Kidney (tissue), 14 donors: ENCODE measurements around the gene TACC2. TPM values are rescaled to one million over a fixed set of nuclear protein-coding genes. Genes with fewer than 3 reads are reported as not detected.
"Not testable (repeated sequence)": the region's sequence is repeated elsewhere in the genome, so short reads cannot be mapped to it uniquely, and the experiment has no call there.

Source experiments
- DNase-seq, 5 donors: peaks; one replicate each; pipeline ENCODE4 v3.0.0-alpha.2; 2013 to 2020
- FAIRE-seq: peaks from 2 replicates; lab custom pipeline; 2012; peaks lifted over from hg19 to GRCh38; lab: Jason Lieb, UNC
- H3K27ac ChIP-seq, 2 donors: one replicate each; pipeline ENCODE4 v1.7.0; 2013; ENCODE audit warnings: low read depth in 2 of 2, low read length in 2 of 2, inconsistent platforms in 1 of 2
- H3K27me3 ChIP-seq: one replicate; pipeline ENCODE4 v1.7.1; 2013; ENCODE audit warnings: low read length, inconsistent platforms; ENCODE audit not compliant: control insufficient read depth, insufficient read depth
- H3K36me3 ChIP-seq, 3 donors: one replicate each; pipeline versions ENCODE4 v1.7.0 to v1.7.1; 2013; ENCODE audit warnings: low read length in 3 of 3, control low read depth in 1 of 3, inconsistent platforms in 1 of 3; ENCODE audit not compliant: insufficient read depth in 3 of 3, control insufficient read depth in 2 of 3
- H3K4me1 ChIP-seq, 3 donors: one replicate each; pipeline versions ENCODE4 v1.7.0 to v1.7.1; 2013; ENCODE audit warnings: low read length in 3 of 3, inconsistent platforms in 1 of 3, low read depth in 1 of 3; ENCODE audit not compliant: control insufficient read depth in 2 of 3, insufficient read depth in 2 of 3
- H3K4me3 ChIP-seq, 3 donors: one replicate each; pipeline versions ENCODE4 v1.7.0 to v1.8.1; 2013; ENCODE audit warnings: low read length in 3 of 3, control low read depth in 1 of 3, inconsistent platforms in 1 of 3
- H3K9ac ChIP-seq, 3 donors: one replicate each; pipeline versions ENCODE4 v1.7.0 to v1.7.1; 2013; ENCODE audit warnings: low read length in 3 of 3, control low read depth in 1 of 3, inconsistent platforms in 1 of 3
- H3K9me3 ChIP-seq, 3 donors: one replicate each; pipeline versions ENCODE4 v1.7.0 to v1.7.1; 2013; ENCODE audit warnings: low read length in 3 of 3, control low read depth in 1 of 3, inconsistent platforms in 1 of 3; ENCODE audit not compliant: control insufficient read depth in 2 of 3, insufficient read depth in 1 of 3
- intact Hi-C: fragments of 100-400 bp; cut with DNase I; formaldehyde crosslinking; loops from one replicate; pipeline ENCODE4 v1.11.1; 2022
- polyA plus RNA-seq: library from polyadenylated mRNA; stranded (reverse); fragments of 350-450 nt; fragmentation: Illumina TruSeq; extraction: RNeasy Lipid Tissue Mini Kit (QIAGEN cat#74804); gene quantifications from one replicate; pipeline ENCODE4 v1.2.3, GENCODE V29; 2014; ENCODE audit warnings: low read depth, low replicate concordance; ENCODE audit not compliant: insufficient read depth
- total RNA-seq: library from RNA; stranded (reverse); fragmentation: NEBNext Ultra II Directional; extraction: Animal tissue kit (Norgen Biotek cat#: 25700); gene quantifications from one replicate; pipeline ENCODE4 v1.2.1, GENCODE V29; 2021
- TF ChIP-seq, protein P1 (sequence below): IDR thresholded peaks from 3 replicates; pipeline ENCODE4 v1.5.1; 2012; ENCODE audit warnings: mild to moderate bottlenecking, moderate library complexity, borderline replicate concordance; ENCODE audit not compliant: insufficient read depth; ENCODE audit errors: extremely low read depth
- donor health status: control.
- donor health status: control.
- donor health status: control.
- donor health status: control.
- donor health status: control.
- donor health status: DM: yes; HTN: yes; CAD: no.
- donor health status: Normal renal cell carcinoma (clear cell type).

TACC2 gene
- total and polyA plus RNA-seq, 2 donors from 2014 or later, result 36.4 to 81.0 TPM

DNA sequence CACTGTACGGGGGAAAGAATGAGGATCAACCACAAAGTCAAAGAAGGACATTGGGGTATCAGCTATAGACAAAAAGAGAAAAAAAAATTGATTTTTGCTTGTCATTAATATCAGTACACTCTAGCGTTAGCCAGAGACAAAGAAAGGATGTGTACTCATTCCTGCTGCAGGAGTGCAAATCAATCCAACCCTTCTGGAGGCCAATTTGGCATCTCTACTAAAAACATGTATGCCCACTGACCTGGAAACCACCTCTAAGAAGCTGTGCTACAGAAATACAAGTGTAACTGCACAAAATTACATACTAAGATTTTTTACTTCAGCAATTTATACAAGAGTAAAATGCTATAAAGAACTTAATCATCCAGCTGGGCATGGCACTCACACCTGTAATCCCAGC is 27.5 kb upstream of the TACC2 start:
- TF ChIP-seq, protein P1, sequence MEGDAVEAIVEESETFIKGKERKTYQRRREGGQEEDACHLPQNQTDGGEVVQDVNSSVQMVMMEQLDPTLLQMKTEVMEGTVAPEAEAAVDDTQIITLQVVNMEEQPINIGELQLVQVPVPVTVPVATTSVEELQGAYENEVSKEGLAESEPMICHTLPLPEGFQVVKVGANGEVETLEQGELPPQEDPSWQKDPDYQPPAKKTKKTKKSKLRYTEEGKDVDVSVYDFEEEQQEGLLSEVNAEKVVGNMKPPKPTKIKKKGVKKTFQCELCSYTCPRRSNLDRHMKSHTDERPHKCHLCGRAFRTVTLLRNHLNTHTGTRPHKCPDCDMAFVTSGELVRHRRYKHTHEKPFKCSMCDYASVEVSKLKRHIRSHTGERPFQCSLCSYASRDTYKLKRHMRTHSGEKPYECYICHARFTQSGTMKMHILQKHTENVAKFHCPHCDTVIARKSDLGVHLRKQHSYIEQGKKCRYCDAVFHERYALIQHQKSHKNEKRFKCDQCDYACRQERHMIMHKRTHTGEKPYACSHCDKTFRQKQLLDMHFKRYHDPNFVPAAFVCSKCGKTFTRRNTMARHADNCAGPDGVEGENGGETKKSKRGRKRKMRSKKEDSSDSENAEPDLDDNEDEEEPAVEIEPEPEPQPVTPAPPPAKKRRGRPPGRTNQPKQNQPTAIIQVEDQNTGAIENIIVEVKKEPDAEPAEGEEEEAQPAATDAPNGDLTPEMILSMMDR, result no peak
- FAIRE-seq (no peak), DNase-seq (no peak)
- no peaks in the 10 kb centered on the region for H3K9me3 ChIP-seq
- peaks cover 5 to 10% (median 8%) of the 10 kb centered on the region in 3 donors for H3K36me3 ChIP-seq
- no peak overlapping the region for H3K27ac ChIP-seq
- no peak overlapping the region for H3K4me3 ChIP-seq
- H3K9ac ChIP-seq, result no peak overlapping the region
- no peaks in the 10 kb centered on the region for H3K4me1 ChIP-seq
- intact Hi-C loops, result no loop called here
- H3K27me3 ChIP-seq, result no peaks in the 10 kb centered on the region

DNA sequence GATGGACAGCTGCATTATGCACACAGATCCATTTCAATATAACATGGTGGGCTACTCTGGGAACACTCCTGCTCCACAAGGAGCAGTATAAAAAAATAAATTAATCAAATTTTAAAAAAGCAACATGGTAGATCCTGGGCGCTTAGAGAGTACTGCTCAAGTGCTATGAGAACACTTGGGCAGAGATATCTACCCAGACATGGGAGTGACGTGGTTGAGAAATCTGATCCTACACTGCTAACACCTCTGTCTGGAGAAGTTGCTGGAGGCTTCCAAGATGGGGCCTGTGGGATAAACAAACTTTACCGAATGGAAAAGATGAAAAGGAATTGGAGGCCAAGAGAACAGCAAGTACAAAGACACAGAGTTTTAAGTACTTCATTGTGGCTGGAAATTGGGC is 23.0 kb upstream of the TACC2 start:
- FAIRE-seq, result no peak

DNA sequence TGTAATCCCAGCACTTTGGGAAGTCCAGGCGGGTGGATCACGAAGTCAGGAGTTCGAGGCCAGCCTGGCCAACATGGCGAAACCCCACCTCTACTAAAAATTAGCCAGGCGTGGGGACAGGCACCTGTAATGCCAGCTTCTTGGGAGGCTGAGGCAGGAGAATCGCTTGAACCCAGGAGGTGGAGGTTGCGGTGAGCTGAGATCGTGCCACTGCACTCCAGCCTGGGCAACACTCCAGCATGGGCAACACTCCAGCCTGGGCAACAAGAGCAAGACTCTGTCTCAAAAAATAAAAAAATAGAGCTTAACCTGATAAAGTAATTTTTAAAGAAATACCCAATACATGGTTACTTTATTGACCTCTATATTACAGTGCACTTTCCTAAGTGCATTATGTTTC is 19.9 kb upstream of the TACC2 start:
- intact Hi-C loops, H3K27ac ChIP-seq, H3K4me1 ChIP-seq, FAIRE-seq, H3K9ac ChIP-seq, DNase-seq, H3K9me3 ChIP-seq, H3K27me3 ChIP-seq, H3K4me3 ChIP-seq: not testable (repeated sequence)
- H3K36me3 ChIP-seq, result peaks cover 8 to 27% (median 10%) of the 10 kb centered on the region in 3 donors

More for the DNA sequence above, 23.0 kb upstream of the TACC2 start:
- Histone ChIP-seq H3K27ac (no peak overlapping the region), H3K4me1 (no peaks in the 10 kb centered on the region), H3K36me3 (peaks cover 7 to 27% (median 8%) of the 10 kb centered on the region in 3 donors), H3K27me3 (no peaks in the 10 kb centered on the region), H3K9ac (no peak overlapping the region), H3K9me3 (no peaks in the 10 kb centered on the region), H3K4me3 (no peak overlapping the region)
- intact Hi-C loops, result no loop called here
- TF ChIP-seq, protein P1, result no peak
- no peak for DNase-seq

DNA sequence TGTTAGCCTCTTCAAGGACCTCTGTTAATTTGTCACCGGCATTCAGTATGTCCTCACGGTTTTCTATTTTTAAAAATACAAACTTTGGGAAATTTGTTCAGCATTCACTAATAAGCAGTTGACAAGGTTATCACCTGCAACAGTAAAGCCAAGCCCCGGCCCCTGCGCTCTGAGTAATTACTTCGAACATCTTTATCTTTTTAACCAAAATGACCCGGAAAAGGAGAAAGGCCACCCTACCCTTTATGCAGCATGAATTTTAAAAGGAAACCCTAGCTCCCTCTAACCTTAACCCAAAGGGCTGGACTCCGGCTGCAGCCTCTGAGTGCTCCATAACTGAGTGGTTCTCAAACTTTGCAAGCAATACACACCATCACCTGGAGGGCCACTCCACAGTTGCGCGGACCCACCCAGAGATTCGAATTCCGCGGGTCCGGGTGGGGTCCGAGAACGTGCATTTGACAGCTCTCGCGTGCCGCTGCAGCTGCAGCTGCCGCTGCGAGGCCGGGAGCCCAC is 14.9 kb upstream of the TACC2 start:
- Histone ChIP-seq H3K4me1 (peaks cover 0 to 10% (median 0%) of the 10 kb centered on the region in 3 donors), H3K4me3 (peak overlapping the region; percentile 62 to 73 (median 71)), H3K36me3 (peaks cover 0 to 3% (median 0%) of the 10 kb centered on the region in 3 donors), H3K27ac (peak overlapping the region; percentile 90 to 93), H3K27me3 (no peaks in the 10 kb centered on the region), H3K9me3 (no peaks in the 10 kb centered on the region), H3K9ac (peak overlapping the region; percentile 42 to 51 (median 49))
- intact Hi-C loops, result no loop called here
- no peak for DNase-seq
- TF ChIP-seq, protein P1, result no peak
- FAIRE-seq, result no peak
